HepG2 (cell line): Measurements from ENCODE around the gene HERC6. TPM values are rescaled to one million over a fixed set of nuclear protein-coding genes. Genes with fewer than 3 reads are reported as not detected.
A peak's percentile ranks its signal among the peaks of the same experiment; 100 is the strongest.

Experiments
- BCL3 ChIP-seq: sonication (generic); formaldehyde crosslinking; IDR thresholded peaks from 2 replicates; pipeline ENCODE4 v1.5.1; 2020; ENCODE audit warnings: mild to moderate bottlenecking, missing genetic modification reagents, moderate library complexity
- FOXO1 ChIP-seq: sonication (generic); formaldehyde crosslinking; IDR thresholded peaks from 2 replicates; pipeline ENCODE4 v1.4.0; 2020; ENCODE audit warnings: missing genetic modification reagents
- GABPB1 ChIP-seq: IDR thresholded peaks from 2 replicates; pipeline ENCODE4 v1.6.1; 2016; ENCODE audit warnings: mild to moderate bottlenecking, missing genetic modification reagents, moderate library complexity, missing compliant biosample characterization
- HMG20B ChIP-seq: conservative IDR thresholded peaks from 2 replicates; pipeline ENCODE4 v1.6.1; 2016; ENCODE audit warnings: missing genetic modification reagents, missing compliant biosample characterization
- KAT2B ChIP-seq: fragments of 150-350 bp; IDR thresholded peaks from 2 replicates; pipeline ENCODE4 v1.6.1; 2014; ENCODE audit warnings: low read depth, low read length, borderline replicate concordance
- KLF15 ChIP-seq: sonication (generic); formaldehyde crosslinking; IDR thresholded peaks from 2 replicates; pipeline ENCODE4 v1.8.1; 2023; ENCODE audit warnings: borderline replicate concordance, mild to moderate bottlenecking, inconsistent platforms, missing genetic modification reagents, mixed read lengths
- NCOA1 ChIP-seq: sonication (generic); formaldehyde crosslinking; IDR thresholded peaks from 2 replicates; pipeline ENCODE4 v1.9.0; 2021; ENCODE audit warnings: missing genetic modification reagents
- POGZ ChIP-seq: sonication (generic); formaldehyde crosslinking; IDR thresholded peaks from 2 replicates; pipeline ENCODE4 v1.4.0; 2020; ENCODE audit warnings: mild to moderate bottlenecking, missing genetic modification reagents
- PRPF4 ChIP-seq: fragments of 200-400 bp; formaldehyde crosslinking; IDR thresholded peaks from 2 replicates; pipeline ENCODE4 v1.6.1; 2016; ENCODE audit warnings: low read length, low read depth; ENCODE audit not compliant: poor library complexity, severe bottlenecking
- REPIN1 ChIP-seq: sonication (generic); formaldehyde crosslinking; IDR thresholded peaks from 2 replicates; pipeline ENCODE4 v1.8.0; 2022; ENCODE audit warnings: missing genetic modification reagents, low read depth, mild to moderate bottlenecking, borderline replicate concordance
- REXO4 ChIP-seq: sonication (generic); formaldehyde crosslinking; IDR thresholded peaks from 2 replicates; pipeline ENCODE4 v1.8.0; 2022; ENCODE audit warnings: missing genetic modification reagents, mild to moderate bottlenecking, borderline replicate concordance
- RFX5 ChIP-seq: IDR thresholded peaks from 2 replicates; pipeline ENCODE4 v1.6.1; 2011; ENCODE audit warnings: low read depth, low read length, improper control_type of control experiment
- RXRB ChIP-seq: IDR thresholded peaks from 2 replicates; pipeline ENCODE4 v1.6.1; 2016; ENCODE audit warnings: borderline replicate concordance, missing genetic modification reagents, missing compliant biosample characterization
- SMAD9 ChIP-seq: sonication (generic); formaldehyde crosslinking; IDR thresholded peaks from 2 replicates; pipeline ENCODE4 v1.5.1; 2020; ENCODE audit warnings: mild to moderate bottlenecking, missing genetic modification reagents
- ZBTB2 ChIP-seq: sonication (generic); formaldehyde crosslinking; IDR thresholded peaks from 2 replicates; pipeline ENCODE4 v1.8.0; 2022; ENCODE audit warnings: low read depth, missing genetic modification reagents
- ZFY ChIP-seq: sonication (generic); formaldehyde crosslinking; IDR thresholded peaks from 2 replicates; pipeline ENCODE4 v1.4.0; 2020; ENCODE audit warnings: missing genetic modification reagents
- ZNF253 ChIP-seq: sonication (generic); formaldehyde crosslinking; IDR thresholded peaks from 2 replicates; pipeline ENCODE4 v1.8.0; 2022; ENCODE audit warnings: mild to moderate bottlenecking, missing genetic modification reagents, borderline replicate concordance
- ZNF275 ChIP-seq: sonication (generic); formaldehyde crosslinking; IDR thresholded peaks from 2 replicates; pipeline ENCODE4 v1.8.0; 2022; ENCODE audit warnings: missing genetic modification reagents, mild to moderate bottlenecking, inconsistent platforms, borderline replicate concordance
- ZNF382 ChIP-seq: sonication (generic); formaldehyde crosslinking; IDR thresholded peaks from 2 replicates; pipeline ENCODE4 v1.5.0; 2020; ENCODE audit warnings: missing genetic modification reagents, mild to moderate bottlenecking, borderline replicate concordance
- ZNF446 ChIP-seq: sonication (generic); formaldehyde crosslinking; IDR thresholded peaks from 2 replicates; pipeline ENCODE4 v1.5.0; 2020; ENCODE audit warnings: mild to moderate bottlenecking, missing genetic modification reagents
- ZNF576 ChIP-seq: sonication (generic); formaldehyde crosslinking; IDR thresholded peaks from 2 replicates; pipeline ENCODE4 v1.4.0; 2020; ENCODE audit warnings: mild to moderate bottlenecking, missing genetic modification reagents
- ZNF784 ChIP-seq: sonication (generic); formaldehyde crosslinking; IDR thresholded peaks from 2 replicates; pipeline ENCODE4 v1.5.1; 2020; ENCODE audit warnings: missing genetic modification reagents, mild to moderate bottlenecking, borderline replicate concordance
- ZSCAN21 ChIP-seq: sonication (generic); formaldehyde crosslinking; IDR thresholded peaks from 2 replicates; pipeline ENCODE4 v1.8.0; 2022; ENCODE audit warnings: mild to moderate bottlenecking, missing genetic modification reagents, moderate library complexity, borderline replicate concordance
- polyA plus RNA-seq, 8 experiments: library from polyadenylated mRNA; depleted of rRNA in 3 of 8; stranded (reverse) in 7 of 8; unstranded in 1 of 8; fragments of >200 nt; fragmentation: Illumina TruSeq in 4 of 8; extraction: Trizol in 4 of 8; gene quantifications; 2 replicates each; pipeline versions ENCODE4 v1.2.1 to v1.2.3, GENCODE V29; 2011 to 2016; ENCODE audit warnings: low read depth in 4 of 8, missing spikeins in 1 of 8, mixed read lengths in 1 of 8; ENCODE audit not compliant: insufficient read depth in 1 of 8
- total RNA-seq, 5 experiments: library from RNA; depleted of rRNA; stranded (reverse); fragments of >200 nt; fragmentation: Illumina TruSeq; extraction: Trizol; gene quantifications; 2 replicates each; pipeline ENCODE4 v1.2.3, GENCODE V29; 2016; ENCODE audit warnings: low read depth in 1 of 5

Gene HERC6
- total and polyA plus RNA-seq, 2 of the 13 experiments (the other 11 are each of a cell fraction or from before 2014, with no cell fraction given): 0.50 to 2.0 TPM

GRCh38 chr4:88378691-88379559 lies at the start of gene HERC6 (continued):
- TF ChIP-seq REPIN1 (CRISPR knock-in tag) (peak; percentile 41), KAT2B (no peak), PRPF4 (no peak), GABPB1 (peak; percentile 76), ZNF253 (CRISPR knock-in tag) (no peak), ZBTB2 (no peak), ZNF784 (CRISPR knock-in tag) (no peak; the same call in 1 of the 2 replicates), POGZ (peak; percentile 90), RXRB (CRISPR knock-in tag) (no peak), RFX5 (no peak), ZNF446 (CRISPR knock-in tag) (0 out of 2 replicates have a peak, but pooled peaks have one; percentile 39), KLF15 (CRISPR knock-in tag) (no peak), ZNF275 (peak; percentile 44; the same call in 1 of the 2 replicates), NCOA1 (CRISPR knock-in tag) (no peak), ZFY (CRISPR knock-in tag) (peak; percentile 70), ZSCAN21 (CRISPR knock-in tag) (no peak), ZNF576 (CRISPR knock-in tag) (no peak), SMAD9 (no peak), HMG20B (CRISPR knock-in tag) (no peak), BCL3 (CRISPR knock-in tag) (no peak; the same call in 1 of the 2 replicates), FOXO1 (CRISPR knock-in tag) (peak; percentile 68), REXO4 (CRISPR knock-in tag) (no peak), ZNF382 (CRISPR knock-in tag) (no peak)
